PC-9 (cell line): ENCODE data around the gene USP12. TPM values are rescaled to one million over a fixed set of nuclear protein-coding genes. Genes with fewer than 3 reads are reported as not detected.
A peak's percentile ranks its signal among the peaks of the same experiment; 100 is the strongest.

Source experiments
- BruUV-seq: library from RNA; stranded (reverse); fragments of 400-500 nt; replicated peaks from 2 replicates; lab custom pipeline; 2021; lab: Mats Ljungman, UMichigan
- CTCF ChIA-PET: fragments of 300-600 bp; sonication (Branson Sonifier 250); formaldehyde crosslinking; loops from one replicate; lab custom pipeline; 2022; ENCODE audit warnings: antibody characterized with exemption; lab: Charles Lee
- POLR2A ChIA-PET: fragments of 300-600 bp; sonication (Branson Sonifier 250); formaldehyde crosslinking; loops from one replicate; lab custom pipeline; 2022; ENCODE audit warnings: antibody characterized with exemption; ENCODE audit not compliant: unreplicated experiment; lab: Charles Lee
- DNase-seq, 2 experiments: peaks; one replicate each; pipeline versions ENCODE4 v3.0.0 to v3.0.0-alpha.2; 2015 to 2022; ENCODE audit warnings: mixed read lengths in 1 of 2
- H2AFZ ChIP-seq: fragments of 200-600 bp; sonication (generic); 2 replicates; pipeline ENCODE4 v1.8.1; 2017; ENCODE audit warnings: antibody characterized with exemption
- H3F3A ChIP-seq: fragments of 200-600 bp; sonication (generic); 2 replicates; pipeline ENCODE4 v1.8.1; 2017; ENCODE audit warnings: antibody characterized with exemption, mild to moderate bottlenecking, low read depth; ENCODE audit not compliant: insufficient read depth
- H3K27ac ChIP-seq: fragments of 200-600 bp; sonication (generic); 2 replicates; pipeline ENCODE4 v1.6.1; 2016; ENCODE audit warnings: mixed run types
- H3K27me3 ChIP-seq: fragments of 200-600 bp; sonication (generic); 2 replicates; pipeline ENCODE4 v1.6.1; 2016; ENCODE audit warnings: low read depth, mixed run types; ENCODE audit not compliant: insufficient read depth
- H3K36me3 ChIP-seq: fragments of 200-600 bp; sonication (generic); 2 replicates; pipeline ENCODE4 v1.6.1; 2016; ENCODE audit warnings: low read depth, mixed run types
- H3K4me1 ChIP-seq: fragments of 200-600 bp; sonication (generic); replicated peaks from 2 replicates; pipeline ENCODE4 v1.6.1; 2016; ENCODE audit warnings: mixed run types; ENCODE audit not compliant: insufficient read depth
- H3K4me2 ChIP-seq: fragments of 200-600 bp; sonication (generic); 2 replicates; pipeline ENCODE4 v1.6.1; 2017; ENCODE audit warnings: mixed run types
- H3K4me3 ChIP-seq: fragments of 200-600 bp; sonication (generic); 2 replicates; pipeline ENCODE4 v1.6.1; 2016; ENCODE audit warnings: mixed run types
- H3K79me2 ChIP-seq: fragments of 200-600 bp; sonication (generic); 2 replicates; pipeline ENCODE4 v1.6.1; 2017; ENCODE audit warnings: low read depth, mixed run types
- H3K9me2 ChIP-seq: fragments of 200-600 bp; sonication (generic); 2 replicates; pipeline ENCODE4 v1.8.1; 2017; ENCODE audit warnings: mild to moderate bottlenecking; ENCODE audit not compliant: insufficient read depth
- H3K9me3 ChIP-seq: fragments of 200-600 bp; sonication (generic); 2 replicates; pipeline ENCODE4 v1.8.1; 2016; ENCODE audit warnings: low read depth; ENCODE audit not compliant: insufficient read depth
- H4K20me1 ChIP-seq: fragments of 200-600 bp; sonication (generic); 2 replicates; pipeline ENCODE4 v1.8.1; 2017; ENCODE audit not compliant: insufficient read depth
- EZH2 ChIP-seq: fragments of 200-600 bp; sonication (generic); IDR thresholded peaks from 2 replicates; pipeline ENCODE4 v1.8.0; 2017; ENCODE audit warnings: antibody characterized with exemption, low read depth
- intact Hi-C: fragments of 100-400 bp; cut with micrococcal nuclease; formaldehyde crosslinking; loops from one replicate; pipeline ENCODE4 v1.10.0; 2022; ENCODE audit not compliant: unreplicated experiment
- total RNA-seq: library from RNA; stranded (reverse); gene quantifications from 2 replicates; pipeline ENCODE4 v1.2.3, GENCODE V29; 2021
- TF ChIP-seq, protein P1 (sequence below): fragments of 200-600 bp; sonication (generic); conservative IDR thresholded peaks from 2 replicates; pipeline ENCODE4 v1.6.1; 2017; ENCODE audit warnings: mixed run types, antibody characterized with exemption, mild to moderate bottlenecking, moderate library complexity

Gene USP12
- total RNA-seq, 1 experiment from 2014 or later: 20.8 TPM

DNA sequence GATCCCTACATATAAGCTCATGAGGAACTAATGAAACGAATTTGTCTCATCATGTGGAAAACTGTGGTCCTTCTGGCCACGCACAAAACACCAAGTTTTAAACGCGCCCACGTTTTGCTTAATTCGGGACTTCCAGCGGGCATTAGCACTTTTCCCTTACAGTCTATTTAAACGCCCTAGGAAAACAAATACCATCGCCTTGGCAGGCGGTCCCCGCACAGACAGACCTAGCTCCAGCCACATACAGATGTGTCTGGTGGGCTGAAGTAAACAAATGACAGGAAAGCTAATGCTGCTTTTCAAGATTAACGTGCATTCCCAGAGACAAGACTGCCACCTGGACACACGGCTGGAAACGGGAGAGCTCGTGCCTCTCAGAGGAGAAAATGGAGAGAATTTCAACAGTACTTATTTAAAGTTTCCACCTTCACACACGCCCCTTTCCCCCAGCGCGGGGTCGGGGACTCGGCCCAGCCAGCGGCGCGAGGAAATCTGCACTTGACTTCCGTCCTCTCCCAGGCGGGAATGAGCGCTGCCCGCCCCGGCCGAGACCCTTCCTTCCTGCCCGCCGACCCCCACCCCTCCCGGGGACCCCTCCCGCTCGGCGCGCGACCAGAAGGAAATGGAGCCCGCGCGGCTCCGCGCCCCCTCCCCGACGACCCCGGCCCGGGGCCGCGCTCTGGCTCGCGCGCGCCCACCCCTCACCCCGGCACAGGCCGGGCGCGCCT is 931 bp downstream of the USP12 start:
- Histone ChIP-seq H3F3A (peaks cover 20% of the 10 kb centered on the region), H3K4me2 (peak overlapping the region; percentile 95), H3K4me1 (peaks cover 28% of the 10 kb centered on the region), H3K36me3 (no peaks in the 10 kb centered on the region), H3K27me3 (no peaks in the 10 kb centered on the region), H3K9me2 (no peaks in the 10 kb centered on the region), H4K20me1 (no peaks in the 10 kb centered on the region), H3K4me3 (peak overlapping the region; percentile 72), H2AFZ (peak overlapping the region; percentile 76), H3K9me3 (no peaks in the 10 kb centered on the region), H3K79me2 (peaks cover 52% of the 10 kb centered on the region), H3K27ac (peak overlapping the region; percentile 66)
- BruUV-seq: TSS peak; percentile 50
- ChIA-PET CTCF (interaction anchor here (0.5 kb wide), 1 partner anchor 28 kb away, joined by 4 read pairs; no protein-coding TSS in a partner anchor), POLR2A (interaction anchor here (0.6 kb wide), 2 partner anchors 95 to 111 kb away, joined by 3 to 4 read pairs; no protein-coding TSS in a partner anchor)
- no peak for TF ChIP-seq EZH2
- TF ChIP-seq, protein P1, sequence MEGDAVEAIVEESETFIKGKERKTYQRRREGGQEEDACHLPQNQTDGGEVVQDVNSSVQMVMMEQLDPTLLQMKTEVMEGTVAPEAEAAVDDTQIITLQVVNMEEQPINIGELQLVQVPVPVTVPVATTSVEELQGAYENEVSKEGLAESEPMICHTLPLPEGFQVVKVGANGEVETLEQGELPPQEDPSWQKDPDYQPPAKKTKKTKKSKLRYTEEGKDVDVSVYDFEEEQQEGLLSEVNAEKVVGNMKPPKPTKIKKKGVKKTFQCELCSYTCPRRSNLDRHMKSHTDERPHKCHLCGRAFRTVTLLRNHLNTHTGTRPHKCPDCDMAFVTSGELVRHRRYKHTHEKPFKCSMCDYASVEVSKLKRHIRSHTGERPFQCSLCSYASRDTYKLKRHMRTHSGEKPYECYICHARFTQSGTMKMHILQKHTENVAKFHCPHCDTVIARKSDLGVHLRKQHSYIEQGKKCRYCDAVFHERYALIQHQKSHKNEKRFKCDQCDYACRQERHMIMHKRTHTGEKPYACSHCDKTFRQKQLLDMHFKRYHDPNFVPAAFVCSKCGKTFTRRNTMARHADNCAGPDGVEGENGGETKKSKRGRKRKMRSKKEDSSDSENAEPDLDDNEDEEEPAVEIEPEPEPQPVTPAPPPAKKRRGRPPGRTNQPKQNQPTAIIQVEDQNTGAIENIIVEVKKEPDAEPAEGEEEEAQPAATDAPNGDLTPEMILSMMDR: no peak
- peak; percentile 36 to 49 for DNase-seq
- intact Hi-C loops: loop anchor here (5.0 to 10.0 kb wide), 2 partner anchors 183 to 184 kb away; no protein-coding TSS in a partner anchor

DNA sequence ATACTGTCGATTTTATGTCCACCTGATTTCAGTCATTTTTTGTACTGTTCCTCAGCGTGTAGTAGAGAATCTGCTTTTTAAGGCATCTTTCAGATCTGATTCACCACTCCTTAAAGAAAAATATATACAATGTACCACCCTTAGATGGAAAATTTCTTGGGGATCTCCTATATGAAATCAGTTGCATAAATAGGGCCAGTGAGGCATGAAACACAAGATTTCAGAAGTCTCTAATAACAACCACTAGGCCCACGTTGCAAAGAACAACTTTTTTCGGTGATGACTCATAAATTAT is 1.4 kb downstream of the USP12 start:
- Histone ChIP-seq H2AFZ (peak overlapping the region; percentile 76), H3K4me3 (peak overlapping the region; percentile 72), H3K27me3 (no peaks in the 10 kb centered on the region), H4K20me1 (no peaks in the 10 kb centered on the region), H3K79me2 (peaks cover 57% of the 10 kb centered on the region), H3K9me2 (no peaks in the 10 kb centered on the region), H3K9me3 (no peaks in the 10 kb centered on the region), H3F3A (peaks cover 20% of the 10 kb centered on the region), H3K4me1 (peaks cover 28% of the 10 kb centered on the region), H3K4me2 (peak overlapping the region; percentile 95), H3K27ac (peak overlapping the region; percentile 66), H3K36me3 (no peaks in the 10 kb centered on the region)
- TF ChIP-seq EZH2: no peak
- TF ChIP-seq, protein P1: no peak
- ChIA-PET POLR2A (interaction anchor here (0.6 kb wide), 2 partner anchors 94 to 110 kb away, joined by 3 to 4 read pairs; no protein-coding TSS in a partner anchor), CTCF (interaction anchor here (0.5 kb wide), 1 partner anchor 28 kb away, joined by 4 read pairs; no protein-coding TSS in a partner anchor)
- BruUV-seq: no TSS peak
- peak in 1 of 2 experiments; percentile 72 for DNase-seq
- intact Hi-C loops: loop anchor here (5.0 to 10.0 kb wide), 2 partner anchors 183 to 185 kb away; no protein-coding TSS in a partner anchor

DNA sequence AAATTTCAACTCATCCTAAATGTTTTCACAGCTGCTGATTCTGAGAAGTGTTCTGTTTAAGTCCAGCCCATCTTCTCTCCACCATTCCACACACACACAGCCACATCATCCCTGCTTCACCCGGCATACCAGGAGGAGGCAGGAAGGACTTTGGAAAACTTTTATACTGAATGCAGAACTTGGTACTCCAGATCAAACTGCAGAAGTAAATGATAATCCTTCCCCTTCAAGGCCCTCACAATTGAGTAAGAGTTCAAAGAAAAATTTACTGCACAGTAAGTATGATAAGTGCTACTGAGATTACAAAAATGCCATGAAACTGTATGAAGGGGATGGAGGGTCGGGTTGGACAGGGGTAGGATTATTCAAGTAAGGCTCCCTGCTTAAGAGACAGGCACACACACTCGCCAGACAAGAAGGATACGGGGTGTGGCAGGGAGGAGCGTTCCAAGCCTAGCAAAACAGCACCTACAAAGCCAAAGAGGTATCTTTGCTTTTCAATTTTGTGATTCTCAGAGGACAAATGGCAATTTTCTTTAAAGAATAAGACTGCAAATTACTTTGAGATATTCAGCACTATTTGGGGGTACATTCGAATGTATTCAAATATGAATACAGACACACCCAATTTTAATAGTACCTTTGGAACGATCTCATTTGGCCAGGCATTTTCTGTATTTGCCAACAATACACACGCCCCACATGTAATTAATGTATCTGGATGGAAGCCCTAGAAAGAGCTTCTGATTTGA is 2.5 kb downstream of the USP12 start:
- Histone ChIP-seq H3F3A (peaks cover 20% of the 10 kb centered on the region), H3K4me3 (no peak overlapping the region), H4K20me1 (no peaks in the 10 kb centered on the region), H2AFZ (no peak overlapping the region), H3K27ac (no peak overlapping the region), H3K4me1 (peaks cover 28% of the 10 kb centered on the region), H3K27me3 (no peaks in the 10 kb centered on the region), H3K9me3 (no peaks in the 10 kb centered on the region), H3K79me2 (peaks cover 68% of the 10 kb centered on the region), H3K4me2 (peak overlapping the region; percentile 95), H3K36me3 (no peaks in the 10 kb centered on the region), H3K9me2 (no peaks in the 10 kb centered on the region)
- POLR2A ChIA-PET: no interaction called here
- CTCF ChIA-PET: no interaction called here
- intact Hi-C loops: no loop called here
- TF ChIP-seq, protein P1: no peak
- no peak for TF ChIP-seq EZH2
- no TSS peak for BruUV-seq
- DNase-seq: no peak
